Peyer's patch (tissue), 4 donors: Measurements from ENCODE around the gene NRXN3. TPM values are rescaled to one million over a fixed set of nuclear protein-coding genes. Genes with fewer than 3 reads are reported as not detected.

Source experiments
- DNase-seq, 3 donors: peaks; one replicate each; pipeline ENCODE4 v3.0.0-alpha.2; 2017 to 2019
- H3K27ac ChIP-seq, 4 donors: fragments of 200-600 bp; sonication (generic); one replicate each; pipeline ENCODE4 v1.5.1; 2016 to 2019
- H3K27me3 ChIP-seq, 2 donors: fragments of 200-600 bp; sonication (generic); one replicate each; pipeline ENCODE4 v1.5.1; 2019
- H3K36me3 ChIP-seq, 3 donors: fragments of 200-600 bp; sonication (generic); one replicate each; pipeline ENCODE4 v1.5.1; 2016 to 2019
- H3K4me1 ChIP-seq, 4 donors: fragments of 200-600 bp; sonication (generic); one replicate each; pipeline ENCODE4 v1.5.1; 2016 to 2019
- H3K4me3 ChIP-seq, 4 donors: fragments of 200-600 bp; sonication (generic); 1 replicate in 3 of 4; 2 replicates in 1 of 4; pipeline ENCODE4 v1.5.1; 2016 to 2019; ENCODE audit warnings: mild to moderate bottlenecking in 1 of 4
- H3K9me3 ChIP-seq, 4 donors: fragments of 200-600 bp; sonication (generic); one replicate each; pipeline ENCODE4 v1.5.1; 2016 to 2019; ENCODE audit warnings: mild to moderate bottlenecking in 1 of 4
- POLR2A ChIP-seq, 2 donors: fragments of 450-650 bp; IDR thresholded peaks; one replicate each; pipeline ENCODE4 v1.5.1; 2017; ENCODE audit warnings: antibody characterized with exemption in 2 of 2, mild to moderate bottlenecking in 2 of 2, moderate library complexity in 2 of 2
- total RNA-seq, 4 donors: library from RNA; depleted of rRNA; stranded (reverse); fragments of >200 nt; gene quantifications; one replicate each; pipeline ENCODE4 v1.1.0, GENCODE V29; 2016
- TF ChIP-seq, protein P1 (sequence below), 6 experiments: fragments of 450-650 bp in 4 of 6; fragments of 200-600 bp in 2 of 6; sonication (generic) in 1 of 6; IDR thresholded peaks; one replicate each; pipeline ENCODE4 v1.5.1; 2017 to 2019; ENCODE audit warnings: antibody characterized with exemption in 6 of 6, mild to moderate bottlenecking in 3 of 6, moderate library complexity in 1 of 6

NRXN3 gene
- total RNA-seq, 4 donors from 2014 or later, result 1.6 to 10.2 (median 4.4) TPM

DNA sequence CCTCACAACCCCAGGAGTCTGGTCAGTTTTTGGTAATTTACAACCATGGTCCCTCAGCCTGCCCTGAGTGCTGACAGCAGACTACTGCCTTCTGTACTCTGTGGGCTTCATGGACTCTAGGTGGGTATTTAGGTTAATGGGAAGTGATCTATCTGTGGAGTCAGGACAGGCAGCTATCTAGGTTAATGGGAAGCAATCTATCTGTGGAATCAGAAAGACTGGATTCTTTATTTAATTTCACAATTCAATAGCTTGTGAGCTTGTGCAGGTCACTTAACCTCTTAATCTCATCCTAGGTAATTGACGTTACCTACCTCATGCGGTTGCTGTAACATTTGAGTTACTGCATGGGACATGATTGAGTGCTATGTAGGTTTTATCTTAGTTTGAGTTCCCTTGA, 777.5 kb downstream of the NRXN3 start:
- no peak for DNase-seq
- no peak overlapping the region for H3K4me3 ChIP-seq
- H3K9me3 ChIP-seq, result no peaks in the 10 kb centered on the region
- H3K4me1 ChIP-seq, result no peaks in the 10 kb centered on the region
- no peak overlapping the region for H3K27ac ChIP-seq
- TF ChIP-seq, protein P1, sequence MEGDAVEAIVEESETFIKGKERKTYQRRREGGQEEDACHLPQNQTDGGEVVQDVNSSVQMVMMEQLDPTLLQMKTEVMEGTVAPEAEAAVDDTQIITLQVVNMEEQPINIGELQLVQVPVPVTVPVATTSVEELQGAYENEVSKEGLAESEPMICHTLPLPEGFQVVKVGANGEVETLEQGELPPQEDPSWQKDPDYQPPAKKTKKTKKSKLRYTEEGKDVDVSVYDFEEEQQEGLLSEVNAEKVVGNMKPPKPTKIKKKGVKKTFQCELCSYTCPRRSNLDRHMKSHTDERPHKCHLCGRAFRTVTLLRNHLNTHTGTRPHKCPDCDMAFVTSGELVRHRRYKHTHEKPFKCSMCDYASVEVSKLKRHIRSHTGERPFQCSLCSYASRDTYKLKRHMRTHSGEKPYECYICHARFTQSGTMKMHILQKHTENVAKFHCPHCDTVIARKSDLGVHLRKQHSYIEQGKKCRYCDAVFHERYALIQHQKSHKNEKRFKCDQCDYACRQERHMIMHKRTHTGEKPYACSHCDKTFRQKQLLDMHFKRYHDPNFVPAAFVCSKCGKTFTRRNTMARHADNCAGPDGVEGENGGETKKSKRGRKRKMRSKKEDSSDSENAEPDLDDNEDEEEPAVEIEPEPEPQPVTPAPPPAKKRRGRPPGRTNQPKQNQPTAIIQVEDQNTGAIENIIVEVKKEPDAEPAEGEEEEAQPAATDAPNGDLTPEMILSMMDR (IDR thresholded peaks at IDR 0.05), result no peak
- no peak for TF ChIP-seq POLR2A (IDR thresholded peaks at IDR 0.05)
- no peaks in the 10 kb centered on the region for H3K36me3 ChIP-seq
- H3K27me3 ChIP-seq, result no peaks in the 10 kb centered on the region

DNA sequence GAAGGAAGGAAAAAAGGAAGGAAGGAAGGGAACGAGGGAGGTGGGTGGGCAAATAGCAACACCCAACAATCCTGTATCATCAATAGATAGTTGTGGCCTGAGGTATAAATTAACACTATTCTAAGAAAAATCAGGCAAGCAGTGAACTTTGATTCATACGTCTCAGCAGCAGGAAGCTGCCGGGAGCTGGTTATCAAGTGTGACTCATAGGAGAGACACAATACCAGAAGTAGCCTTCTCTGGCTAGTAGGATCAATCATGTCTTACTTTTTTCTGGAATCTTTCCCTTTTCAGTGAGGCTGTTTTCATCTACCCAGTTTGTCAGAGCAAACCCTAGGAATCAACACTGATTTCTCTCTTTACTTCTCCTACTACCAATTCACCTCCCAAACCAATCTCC, 780.5 kb downstream of the NRXN3 start:
- no peaks in the 10 kb centered on the region for H3K4me1 ChIP-seq
- no peak overlapping the region for H3K4me3 ChIP-seq
- H3K9me3 ChIP-seq, result no peaks in the 10 kb centered on the region
- TF ChIP-seq, protein P1 (IDR thresholded peaks at IDR 0.05), result no peak
- no peak for TF ChIP-seq POLR2A (IDR thresholded peaks at IDR 0.05)
- peak in 1 of 3 donors; percentile 48 for DNase-seq
- no peak overlapping the region for H3K27ac ChIP-seq
- H3K27me3 ChIP-seq, result no peaks in the 10 kb centered on the region
- H3K36me3 ChIP-seq, result no peaks in the 10 kb centered on the region

DNA sequence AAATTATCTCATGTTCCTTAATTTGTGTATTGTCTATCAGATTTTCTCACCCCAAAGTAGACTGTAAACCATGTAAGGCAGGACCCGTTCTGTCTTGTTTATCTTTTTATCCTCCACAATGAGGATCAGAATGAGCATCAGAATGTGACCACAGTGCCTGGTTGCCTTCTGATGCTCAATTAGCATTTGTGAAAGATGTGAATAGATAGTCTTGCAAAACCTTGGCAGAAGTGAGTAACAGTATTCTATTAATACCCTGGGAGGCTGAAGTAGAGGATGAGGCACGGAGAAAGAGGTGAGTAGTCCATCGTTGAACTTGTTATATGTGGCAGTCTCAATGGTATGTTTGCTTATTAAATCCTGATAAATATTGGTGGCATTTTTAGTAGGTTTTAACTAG, 781.4 kb downstream of the NRXN3 start:
- Histone ChIP-seq H3K9me3 (no peaks in the 10 kb centered on the region), H3K27ac (no peak overlapping the region), H3K4me1 (no peaks in the 10 kb centered on the region), H3K27me3 (no peaks in the 10 kb centered on the region), H3K4me3 (no peak overlapping the region), H3K36me3 (no peaks in the 10 kb centered on the region)
- no peak for DNase-seq
- TF ChIP-seq, protein P1 (IDR thresholded peaks at IDR 0.05), result no peak
- TF ChIP-seq POLR2A (IDR thresholded peaks at IDR 0.05), result no peak

DNA sequence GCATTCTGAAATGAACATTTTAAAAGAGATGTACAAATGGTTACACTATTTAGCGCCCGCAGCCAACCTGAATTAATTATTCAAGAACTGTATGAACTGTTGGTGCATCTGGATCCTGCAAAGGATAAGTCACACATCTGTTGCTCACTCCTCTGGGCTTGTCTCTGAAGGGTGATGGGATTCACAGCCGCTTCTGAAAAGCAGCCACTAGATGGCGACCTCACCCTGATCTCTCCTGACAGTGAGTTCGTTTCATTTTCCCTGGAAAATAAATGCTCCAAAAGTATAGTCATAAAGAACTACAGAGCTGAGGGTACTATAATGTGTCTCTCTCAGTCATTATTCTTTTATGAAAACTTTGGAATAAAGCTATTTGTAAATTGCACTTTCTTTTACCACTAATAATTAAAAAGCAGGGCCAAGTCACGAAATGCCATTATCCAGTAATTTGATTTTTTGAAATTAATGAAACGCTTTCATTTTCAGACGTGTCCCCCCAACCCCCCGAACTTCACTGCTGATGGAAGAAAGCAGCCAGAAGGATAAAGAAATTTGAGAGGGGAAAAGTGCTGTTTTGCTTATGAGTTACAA, 789.6 kb downstream of the NRXN3 start:
- H3K27ac ChIP-seq, result no peak overlapping the region
- H3K4me3 ChIP-seq, result no peak overlapping the region
- no peaks in the 10 kb centered on the region for H3K27me3 ChIP-seq
- H3K9me3 ChIP-seq, result no peaks in the 10 kb centered on the region
- H3K36me3 ChIP-seq, result no peaks in the 10 kb centered on the region
- DNase-seq, result peak; percentile 29 to 87 (median 56)
- no peak for TF ChIP-seq POLR2A (IDR thresholded peaks at IDR 0.05)
- TF ChIP-seq, protein P1 (IDR thresholded peaks at IDR 0.05), result peak; percentile 38 to 76 (median 58)
- no peaks in the 10 kb centered on the region for H3K4me1 ChIP-seq

DNA sequence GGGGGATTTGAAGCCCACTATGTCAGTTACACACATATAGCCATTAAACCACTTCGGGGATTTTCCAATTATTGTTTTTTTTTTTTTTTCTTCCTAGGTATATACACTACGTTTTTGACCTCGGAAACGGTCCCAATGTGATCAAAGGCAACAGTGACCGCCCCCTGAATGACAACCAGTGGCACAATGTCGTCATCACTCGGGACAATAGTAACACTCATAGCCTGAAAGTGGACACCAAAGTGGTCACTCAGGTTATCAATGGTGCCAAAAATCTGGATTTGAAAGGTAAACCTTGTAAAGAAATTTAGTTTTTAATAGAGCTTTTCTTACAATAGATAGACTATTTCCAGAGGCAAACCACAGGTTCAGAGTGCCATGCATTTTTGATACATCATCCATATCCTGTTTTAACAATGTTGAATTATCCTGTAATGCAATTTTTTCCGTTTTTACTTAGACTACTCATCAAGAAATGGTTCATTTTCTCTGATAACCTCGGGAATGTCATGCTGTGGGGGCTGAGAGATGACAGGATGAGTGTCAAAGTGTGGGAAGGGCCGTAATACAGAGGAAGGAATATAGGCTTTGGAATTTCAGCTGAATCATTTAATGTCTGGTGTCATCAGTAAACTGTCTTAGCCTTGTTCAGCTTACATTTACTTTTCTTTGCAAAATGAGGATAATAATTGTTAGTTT, 797.1 kb downstream of the NRXN3 start:
- no peak for DNase-seq
- Histone ChIP-seq H3K36me3 (no peaks in the 10 kb centered on the region), H3K4me3 (no peak overlapping the region), H3K27ac (no peak overlapping the region), H3K9me3 (no peaks in the 10 kb centered on the region), H3K27me3 (no peaks in the 10 kb centered on the region), H3K4me1 (no peaks in the 10 kb centered on the region)
- TF ChIP-seq, protein P1 (IDR thresholded peaks at IDR 0.05), result no peak
- TF ChIP-seq POLR2A (IDR thresholded peaks at IDR 0.05), result no peak
